Left ventricle myocardium inferior (tissue), 1 donor: ENCODE results near the gene USP36. TPM values are rescaled to one million over a fixed set of nuclear protein-coding genes. Genes with fewer than 3 reads are reported as not detected.

Experiments used
- DNase-seq: peaks from one replicate; pipeline ENCODE4 v3.0.0-alpha.2; 2020
- H3K27ac ChIP-seq: fragments of 200-600 bp; replicated peaks from 2 replicates; pipeline ENCODE4 v1.8.0; 2021
- H3K27me3 ChIP-seq: fragments of 200-600 bp; 2 replicates; pipeline ENCODE4 v1.8.0; 2021; ENCODE audit warnings: low read depth
- H3K36me3 ChIP-seq: fragments of 200-600 bp; 2 replicates; pipeline ENCODE4 v1.8.0; 2021
- H3K4me1 ChIP-seq: fragments of 200-600 bp; 2 replicates; pipeline ENCODE4 v1.8.0; 2021
- H3K4me3 ChIP-seq: fragments of 200-600 bp; 2 replicates; pipeline ENCODE4 v1.8.0; 2021; ENCODE audit warnings: mild to moderate bottlenecking, moderate library complexity
- H3K9me3 ChIP-seq: fragments of 200-600 bp; replicated peaks from 2 replicates; pipeline ENCODE4 v1.8.0; 2021
- intact Hi-C: fragments of 100-400 bp; cut with micrococcal nuclease; formaldehyde crosslinking; loops from one replicate; pipeline ENCODE4 v1.11.0; 2022
- total RNA-seq: library from RNA; stranded (reverse); fragmentation: NEBNext Ultra II Directional; extraction: Animal tissue kit (Norgen Biotek cat#: 25700); gene quantifications from one replicate; pipeline ENCODE4 v1.2.1, GENCODE V29; 2021
- TF ChIP-seq, protein P1 (sequence below): fragments of 200-600 bp; IDR thresholded peaks from 2 replicates; pipeline ENCODE4 v1.8.0; 2021; ENCODE audit warnings: antibody characterized with exemption, mild to moderate bottlenecking, borderline replicate concordance
- donor health status: DM: no; HTN: yes; CAD: no; lungs with severe emphysema.

USP36 gene
- total RNA-seq, 1 donor from 2014 or later, result 19.4 TPM

- peaks cover 49% of the 10 kb centered on the region for H3K4me1 ChIP-seq
- H3K4me3 ChIP-seq, result no peak overlapping the region
- DNase-seq, result no peak
- no peaks in the 10 kb centered on the region for H3K9me3 ChIP-seq
- no peaks in the 10 kb centered on the region for H3K27me3 ChIP-seq
- intact Hi-C loops, result no loop called here
- no peaks in the 10 kb centered on the region for H3K36me3 ChIP-seq
- TF ChIP-seq, protein P1, sequence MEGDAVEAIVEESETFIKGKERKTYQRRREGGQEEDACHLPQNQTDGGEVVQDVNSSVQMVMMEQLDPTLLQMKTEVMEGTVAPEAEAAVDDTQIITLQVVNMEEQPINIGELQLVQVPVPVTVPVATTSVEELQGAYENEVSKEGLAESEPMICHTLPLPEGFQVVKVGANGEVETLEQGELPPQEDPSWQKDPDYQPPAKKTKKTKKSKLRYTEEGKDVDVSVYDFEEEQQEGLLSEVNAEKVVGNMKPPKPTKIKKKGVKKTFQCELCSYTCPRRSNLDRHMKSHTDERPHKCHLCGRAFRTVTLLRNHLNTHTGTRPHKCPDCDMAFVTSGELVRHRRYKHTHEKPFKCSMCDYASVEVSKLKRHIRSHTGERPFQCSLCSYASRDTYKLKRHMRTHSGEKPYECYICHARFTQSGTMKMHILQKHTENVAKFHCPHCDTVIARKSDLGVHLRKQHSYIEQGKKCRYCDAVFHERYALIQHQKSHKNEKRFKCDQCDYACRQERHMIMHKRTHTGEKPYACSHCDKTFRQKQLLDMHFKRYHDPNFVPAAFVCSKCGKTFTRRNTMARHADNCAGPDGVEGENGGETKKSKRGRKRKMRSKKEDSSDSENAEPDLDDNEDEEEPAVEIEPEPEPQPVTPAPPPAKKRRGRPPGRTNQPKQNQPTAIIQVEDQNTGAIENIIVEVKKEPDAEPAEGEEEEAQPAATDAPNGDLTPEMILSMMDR, result no peak
- peak overlapping the region; percentile 77 for H3K27ac ChIP-seq
Measured at GRCh38 chr17:78788451-78788850, 52.2 kb downstream of the USP36 start.

- Histone ChIP-seq H3K4me1 (peaks cover 57% of the 10 kb centered on the region), H3K9me3 (no peaks in the 10 kb centered on the region), H3K27me3 (no peaks in the 10 kb centered on the region), H3K27ac (no peak overlapping the region), H3K4me3 (no peak overlapping the region), H3K36me3 (no peaks in the 10 kb centered on the region)
- no peak for DNase-seq
- TF ChIP-seq, protein P1, result no peak
- intact Hi-C loops, result no loop called here
Measured at GRCh38 chr17:78787444-78787843, 53.2 kb downstream of the USP36 start.

GRCh38 chr17:78785663-78786057, 55.0 kb downstream of the USP36 start:
- no peak for DNase-seq
- Histone ChIP-seq H3K4me1 (peaks cover 53% of the 10 kb centered on the region), H3K4me3 (no peak overlapping the region), H3K27me3 (no peaks in the 10 kb centered on the region), H3K9me3 (no peaks in the 10 kb centered on the region), H3K36me3 (no peaks in the 10 kb centered on the region), H3K27ac (peak overlapping the region; percentile 19)
- TF ChIP-seq, protein P1, result no peak
- intact Hi-C loops, result no loop called here

GRCh38 chr17:78785011-78785662, 55.5 kb downstream of the USP36 start:
- H3K27me3 ChIP-seq, result no peaks in the 10 kb centered on the region
- intact Hi-C loops, result no loop called here
- no peak overlapping the region for H3K4me3 ChIP-seq
- no peaks in the 10 kb centered on the region for H3K9me3 ChIP-seq
- TF ChIP-seq, protein P1, result no peak
- no peak for DNase-seq
- peak overlapping the region; percentile 19 for H3K27ac ChIP-seq
- no peaks in the 10 kb centered on the region for H3K36me3 ChIP-seq
- peaks cover 53% of the 10 kb centered on the region for H3K4me1 ChIP-seq

DNA sequence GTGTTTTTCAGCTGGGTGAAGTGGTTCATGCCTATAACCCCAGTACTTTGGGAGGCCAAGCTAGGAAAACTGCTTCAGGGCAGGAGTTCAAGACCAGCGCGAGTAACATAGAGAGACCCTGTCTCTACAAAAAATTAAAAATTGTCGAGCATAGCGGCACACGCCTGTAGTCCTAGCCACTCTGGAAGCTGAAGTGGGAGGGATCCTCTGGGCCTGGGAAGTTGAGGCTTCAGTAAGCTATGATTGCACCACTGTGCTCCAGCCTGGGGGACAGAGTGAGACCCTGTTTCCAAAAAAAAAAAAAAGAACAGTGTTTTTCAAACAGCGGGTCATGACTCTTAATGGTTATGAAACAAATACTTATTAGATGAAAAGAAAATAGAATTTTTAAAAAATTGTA, 56.3 kb downstream of the USP36 start:
- no peak overlapping the region for H3K4me3 ChIP-seq
- H3K9me3 ChIP-seq, result no peaks in the 10 kb centered on the region
- no peak for DNase-seq
- peak overlapping the region; percentile 97 for H3K27ac ChIP-seq
- H3K36me3 ChIP-seq, result no peaks in the 10 kb centered on the region
- TF ChIP-seq, protein P1, result no peak
- H3K27me3 ChIP-seq, result no peaks in the 10 kb centered on the region
- peaks cover 53% of the 10 kb centered on the region for H3K4me1 ChIP-seq
- intact Hi-C loops, result no loop called here
